Keratinocyte (primary cell): Measurements from ENCODE around the gene SEMA4D.

Experiments used
- CTCF ChIP-seq, 3 experiments: IDR thresholded peaks in 1 of 3; conservative IDR thresholded peaks in 1 of 3; optimal IDR thresholded peaks in 1 of 3; 2 replicates in 2 of 3; 3 replicates in 1 of 3; pipeline versions ENCODE3 to v1.5.1; 2011; ENCODE audit warnings: low read length in 3 of 3, mild to moderate bottlenecking in 3 of 3, moderate library complexity in 2 of 3, control low read depth in 1 of 3, inconsistent platforms in 1 of 3; ENCODE audit not compliant: insufficient read depth in 2 of 3; ENCODE audit errors: extremely low read depth in 1 of 3
- EZH2 ChIP-seq: IDR thresholded peaks from one replicate; pipeline ENCODE4 v1.6.1; 2012; ENCODE audit warnings: inconsistent platforms, mild to moderate bottlenecking, low read length, moderate library complexity

- TF ChIP-seq CTCF (optimal IDR thresholded peaks at IDR 0.05 in 1 of 3, IDR thresholded peaks at IDR 0.05 in 1 of 3, conservative IDR thresholded peaks at IDR 0.05 in 1 of 3; ENCODE audit: extremely low read depth in 1 of 3, insufficient read depth in 2 of 3, low read length in 3 of 3) (no peak), EZH2 (no peak)
Observed at GRCh38 chr9:89379031-89379430, 118.9 kb downstream of the SEMA4D start.
